Measurements from ENCODE around the gene MACROH2A1. TPM values are rescaled to one million over a fixed set of nuclear protein-coding genes. Genes with fewer than 3 reads are reported as not detected.

The MACROH2A1 gene
- total RNA-seq, 4 donors from 2014 or later, result 104 to 167 (median 136) TPM

- in situ Hi-C loops (cut with MboI; ENCODE audit: low sequenced_read_pairs in 4 of 4) (no loop called here), intact Hi-C loops (cut with DNase I; ENCODE audit: low total_unique reads) (loop anchor here (2.0 to 10.0 kb wide), 3 partner anchors 33 to 155 kb away; no protein-coding TSS in a partner anchor)
- no peaks in the 10 kb centered on the region for H3K36me3 ChIP-seq
- no peak for DNase-seq
- H3K27me3 ChIP-seq, result no peaks in the 10 kb centered on the region
- ATAC-seq, result no peak
- TF ChIP-seq POLR2A (IDR thresholded peaks at IDR 0.05), result no peak
- no peak for TF ChIP-seq CTCF (IDR thresholded peaks at IDR 0.05 in 4 of 5, conservative IDR thresholded peaks at IDR 0.05 in 1 of 5)
- H3K9me3 ChIP-seq, result no peaks in the 10 kb centered on the region
- peak overlapping the region; percentile 70 to 96 (median 81) for H3K4me3 ChIP-seq
- H3K4me1 ChIP-seq, result peaks cover 29 to 36% of the 10 kb centered on the region in 2 donors
- H3K27ac ChIP-seq, result peak overlapping the region; percentile 76 to 93 (median 82)
Observed at GRCh38 chr5:135399794-135400542, 937 bp upstream of the MACROH2A1 start.

- intact Hi-C loops (cut with DNase I; ENCODE audit: low total_unique reads) (loop anchor here (2.0 to 10.0 kb wide), 3 partner anchors 34 to 154 kb away; no protein-coding TSS in a partner anchor), in situ Hi-C loops (cut with MboI; ENCODE audit: low sequenced_read_pairs in 4 of 4) (no loop called here)
- no peaks in the 10 kb centered on the region for H3K36me3 ChIP-seq
- TF ChIP-seq CTCF (IDR thresholded peaks at IDR 0.05 in 4 of 5, conservative IDR thresholded peaks at IDR 0.05 in 1 of 5), result no peak
- TF ChIP-seq POLR2A (IDR thresholded peaks at IDR 0.05), result no peak
- H3K27me3 ChIP-seq, result no peaks in the 10 kb centered on the region
- peak overlapping the region; percentile 70 to 96 (median 81) for H3K4me3 ChIP-seq
- H3K4me1 ChIP-seq, result peaks cover 45 to 53% of the 10 kb centered on the region in 2 donors
- H3K27ac ChIP-seq, result peak overlapping the region; percentile 76 to 93 (median 82)
- H3K9me3 ChIP-seq, result no peaks in the 10 kb centered on the region
- ATAC-seq, result peak; percentile 43 to 57
- DNase-seq, result peak; percentile 32 to 49
Observed at GRCh38 chr5:135398160-135398854, 724 bp downstream of the MACROH2A1 start.

GRCh38 chr5:135397084-135397483 lies 1.9 kb downstream of the MACROH2A1 start:
- in situ Hi-C loops (cut with MboI; ENCODE audit: low sequenced_read_pairs in 4 of 4), result no loop called here
- TF ChIP-seq POLR2A (IDR thresholded peaks at IDR 0.05) (no peak), CTCF (IDR thresholded peaks at IDR 0.05 in 4 of 5, conservative IDR thresholded peaks at IDR 0.05 in 1 of 5) (no peak)
- ATAC-seq (no peak), DNase-seq (no peak)
- Histone ChIP-seq H3K4me1 (peaks cover 58 to 64% of the 10 kb centered on the region in 2 donors), H3K27me3 (no peaks in the 10 kb centered on the region), H3K27ac (peak overlapping the region in 2 of 4 donors; percentile 24 to 81), H3K36me3 (no peaks in the 10 kb centered on the region), H3K9me3 (no peaks in the 10 kb centered on the region), H3K4me3 (peak overlapping the region in 1 of 4 donors; percentile 70)
- intact Hi-C loops (cut with DNase I; ENCODE audit: low total_unique reads), result loop anchor here (10.0 kb wide), 1 partner anchor 152 kb away; no protein-coding TSS in a partner anchor

GRCh38 chr5:135396459-135397055 lies 2.5 kb downstream of the MACROH2A1 start:
- DNase-seq, result no peak
- H3K27ac ChIP-seq, result peak overlapping the region in 3 of 4 donors; percentile 60 to 81 (median 74)
- H3K36me3 ChIP-seq, result no peaks in the 10 kb centered on the region
- no peak for ATAC-seq
- no peaks in the 10 kb centered on the region for H3K27me3 ChIP-seq
- TF ChIP-seq CTCF (IDR thresholded peaks at IDR 0.05 in 4 of 5, conservative IDR thresholded peaks at IDR 0.05 in 1 of 5) (no peak), POLR2A (IDR thresholded peaks at IDR 0.05) (no peak)
- no peak overlapping the region for H3K4me3 ChIP-seq
- peaks cover 63 to 69% of the 10 kb centered on the region in 2 donors for H3K4me1 ChIP-seq
- in situ Hi-C loops (cut with MboI; ENCODE audit: low sequenced_read_pairs in 4 of 4) (no loop called here), intact Hi-C loops (cut with DNase I; ENCODE audit: low total_unique reads) (loop anchor here (10.0 kb wide), 1 partner anchor 152 kb away; no protein-coding TSS in a partner anchor)
- no peaks in the 10 kb centered on the region for H3K9me3 ChIP-seq
